Measurements from ENCODE around the gene ZNF488.

Gene ZNF488

DNA sequence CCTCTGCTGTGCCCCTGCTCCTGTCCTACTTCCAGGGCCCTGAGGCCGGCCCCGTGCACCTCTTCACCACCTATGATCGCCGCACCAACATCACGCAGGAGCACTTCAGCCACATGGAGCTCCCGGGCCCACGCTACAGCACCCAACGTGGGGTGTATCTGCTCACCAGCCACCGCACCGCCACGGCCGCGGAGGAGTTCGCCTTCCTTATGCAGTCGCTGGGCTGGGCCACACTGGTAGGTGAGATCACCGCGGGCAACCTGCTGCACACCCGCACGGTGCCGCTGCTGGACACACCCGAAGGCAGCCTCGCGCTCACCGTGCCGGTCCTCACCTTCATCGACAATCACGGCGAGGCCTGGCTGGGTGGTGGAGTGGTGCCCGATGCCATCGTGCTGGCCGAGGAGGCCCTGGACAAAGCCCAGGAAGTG lies 34.1 kb downstream of the ZNF488 start:
- no peak for DNase-seq (ENCODE audit: low read depth in 2 of 2)

DNA sequence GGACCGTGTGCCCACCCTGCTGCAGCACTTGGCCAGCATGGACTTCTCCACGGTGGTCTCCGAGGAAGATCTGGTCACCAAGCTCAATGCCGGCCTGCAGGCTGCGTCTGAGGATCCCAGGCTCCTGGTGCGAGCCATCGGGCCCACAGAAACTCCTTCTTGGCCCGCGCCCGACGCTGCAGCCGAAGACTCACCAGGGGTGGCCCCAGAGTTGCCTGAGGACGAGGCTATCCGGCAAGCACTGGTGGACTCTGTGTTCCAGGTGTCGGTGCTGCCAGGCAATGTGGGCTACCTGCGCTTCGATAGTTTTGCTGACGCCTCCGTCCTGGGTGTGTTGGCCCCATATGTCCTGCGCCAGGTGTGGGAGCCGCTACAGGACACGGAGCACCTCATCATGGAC lies 34.6 kb downstream of the ZNF488 start:
- DNase-seq (ENCODE audit: low read depth in 2 of 2): no peak

DNA sequence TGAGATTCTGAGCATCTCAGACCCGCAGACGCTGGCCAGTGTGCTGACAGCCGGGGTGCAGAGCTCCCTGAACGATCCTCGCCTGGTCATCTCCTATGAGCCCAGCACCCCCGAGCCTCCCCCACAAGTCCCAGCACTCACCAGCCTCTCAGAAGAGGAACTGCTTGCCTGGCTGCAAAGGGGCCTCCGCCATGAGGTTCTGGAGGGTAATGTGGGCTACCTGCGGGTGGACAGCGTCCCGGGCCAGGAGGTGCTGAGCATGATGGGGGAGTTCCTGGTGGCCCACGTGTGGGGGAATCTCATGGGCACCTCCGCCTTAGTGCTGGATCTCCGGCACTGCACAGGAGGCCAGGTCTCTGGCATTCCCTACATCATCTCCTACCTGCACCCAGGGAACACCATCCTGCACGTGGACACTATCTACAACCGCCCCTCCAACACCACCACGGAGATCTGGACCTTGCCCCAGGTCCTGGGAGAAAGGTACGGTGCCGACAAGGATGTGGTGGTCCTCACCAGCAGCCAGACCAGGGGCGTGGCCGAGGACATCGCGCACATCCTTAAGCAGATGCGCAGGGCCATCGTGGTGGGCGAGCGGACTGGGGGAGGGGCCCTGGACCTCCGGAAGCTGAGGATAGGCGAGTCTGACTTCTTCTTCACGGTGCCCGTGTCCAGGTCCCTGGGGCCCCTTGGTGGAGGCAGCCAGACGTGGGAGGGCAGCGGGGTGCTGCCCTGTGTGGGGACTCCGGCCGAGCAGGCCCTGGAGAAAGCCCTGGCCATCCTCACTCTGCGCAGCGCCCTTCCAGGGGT lies 35.2 kb downstream of the ZNF488 start:
- DNase-seq (ENCODE audit: low read depth in 2 of 2): no peak

DNA sequence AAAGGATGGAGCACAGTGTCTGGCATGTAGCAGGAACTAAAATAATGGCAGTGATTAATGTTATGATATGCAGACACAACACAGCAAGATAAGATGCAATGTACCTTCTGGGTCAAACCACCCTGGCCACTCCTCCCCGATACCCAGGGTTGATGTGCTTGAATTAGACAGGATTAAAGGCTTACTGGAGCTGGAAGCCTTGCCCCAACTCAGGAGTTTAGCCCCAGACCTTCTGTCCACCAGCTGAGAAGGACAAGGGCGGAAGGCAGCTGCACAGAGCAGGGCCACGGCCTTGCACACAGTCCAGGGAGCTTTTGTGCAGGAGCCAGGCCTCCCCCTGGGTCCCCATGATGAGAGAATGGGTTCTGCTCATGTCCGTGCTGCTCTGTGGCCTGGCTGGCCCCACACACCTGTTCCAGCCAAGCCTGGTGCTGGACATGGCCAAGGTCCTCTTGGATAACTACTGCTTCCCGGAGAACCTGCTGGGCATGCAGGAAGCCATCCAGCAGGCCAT lies 35.9 kb downstream of the ZNF488 start, which contains the start of gene RBP3:
TSS of gene RBP3 (plus strand) at position 226 of the 514 bp plus-strand sequence. CDS start at position 348, 122 bp downstream.
- DNase-seq (ENCODE audit: low read depth in 2 of 2): no peak

DNA sequence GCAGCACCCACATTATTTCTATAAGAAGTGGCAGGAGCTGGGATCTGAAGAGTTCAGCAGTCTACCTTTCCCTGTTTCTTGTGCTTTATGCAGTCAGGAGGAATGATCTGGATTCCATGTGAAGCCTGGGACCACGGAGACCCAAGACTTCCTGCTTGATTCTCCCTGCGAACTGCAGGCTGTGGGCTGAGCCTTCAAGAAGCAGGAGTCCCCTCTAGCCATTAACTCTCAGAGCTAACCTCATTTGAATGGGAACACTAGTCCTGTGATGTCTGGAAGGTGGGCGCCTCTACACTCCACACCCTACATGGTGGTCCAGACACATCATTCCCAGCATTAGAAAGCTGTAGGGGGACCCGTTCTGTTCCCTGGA lies 36.8 kb downstream of the ZNF488 start:
- no peak for DNase-seq (ENCODE audit: low read depth in 2 of 2)

DNA sequence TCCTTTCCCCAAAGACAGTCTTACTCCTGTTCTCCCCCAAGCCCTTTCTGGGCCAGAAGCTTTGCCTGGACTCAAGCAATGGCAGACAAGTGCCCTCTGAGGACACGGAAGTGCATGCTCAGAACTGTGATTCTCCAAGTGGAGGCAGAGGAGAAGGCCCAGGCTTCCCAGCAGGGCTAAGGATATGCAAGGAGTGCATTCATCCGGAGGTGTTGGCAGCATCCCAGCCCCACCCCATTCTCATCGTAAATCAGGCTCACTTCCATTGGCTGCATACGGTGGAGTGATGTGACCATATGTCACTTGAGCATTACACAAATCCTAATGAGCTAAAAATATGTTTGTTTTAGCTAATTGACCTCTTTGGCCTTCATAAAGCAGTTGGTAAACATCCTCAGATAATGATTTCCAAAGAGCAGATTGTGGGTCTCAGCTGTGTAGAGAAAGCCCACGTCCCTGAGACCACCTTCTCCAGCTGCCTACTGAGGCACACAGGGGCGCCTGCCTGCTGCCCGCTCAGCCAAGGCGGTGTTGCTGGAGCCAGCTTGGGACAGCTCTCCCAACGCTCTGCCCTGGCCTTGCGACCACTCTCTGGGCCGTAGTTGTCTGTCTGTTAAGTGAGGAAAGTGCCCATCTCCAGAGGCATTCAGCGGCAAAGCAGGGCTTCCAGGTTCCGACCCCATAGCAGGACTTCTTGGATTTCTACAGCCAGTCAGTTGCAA lies 37.4 kb downstream of the ZNF488 start:
- no peak for DNase-seq (ENCODE audit: low read depth in 2 of 2)

DNA sequence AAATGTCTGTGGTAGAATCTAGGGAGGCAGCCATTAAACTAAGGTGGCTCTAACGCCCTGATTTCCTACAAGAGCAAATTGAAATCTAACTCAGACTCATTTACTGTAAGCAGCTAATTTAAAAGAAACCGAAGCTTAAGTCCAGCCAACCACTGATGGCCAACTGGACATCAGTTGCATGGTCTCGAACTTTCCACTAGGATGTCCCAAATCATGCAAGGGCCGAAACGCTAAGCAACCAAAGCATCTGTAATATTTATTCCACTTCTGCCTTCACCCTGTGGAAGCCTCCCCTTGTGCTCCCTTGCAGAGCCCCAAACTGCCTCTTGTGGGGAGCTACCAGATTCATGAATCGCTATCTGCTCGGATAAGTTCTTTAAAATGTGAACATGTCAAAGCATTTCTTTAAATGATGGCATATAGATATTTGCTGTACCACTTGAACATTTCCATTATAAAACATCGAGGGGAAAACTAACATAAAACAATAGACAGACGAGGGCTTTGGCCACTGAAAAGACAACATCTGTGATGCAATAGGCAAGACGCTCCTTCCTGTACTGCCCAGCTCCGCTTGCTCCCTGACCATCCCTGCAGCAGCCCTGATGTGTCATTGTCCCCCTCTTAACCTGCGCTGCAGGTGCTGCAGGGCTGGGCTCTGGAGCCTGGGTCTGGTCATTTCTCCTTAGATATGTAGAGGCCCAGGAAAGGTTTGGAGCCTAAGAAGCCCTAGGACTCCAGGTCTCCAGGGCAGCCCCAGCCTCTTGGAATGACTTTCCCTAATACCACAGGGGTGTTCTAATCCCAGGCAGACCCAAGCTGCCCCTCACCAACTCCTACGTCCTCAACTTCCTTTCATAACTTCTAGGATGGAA lies 38.9 kb downstream of the ZNF488 start:
- DNase-seq (ENCODE audit: low read depth in 2 of 2): no peak

DNA sequence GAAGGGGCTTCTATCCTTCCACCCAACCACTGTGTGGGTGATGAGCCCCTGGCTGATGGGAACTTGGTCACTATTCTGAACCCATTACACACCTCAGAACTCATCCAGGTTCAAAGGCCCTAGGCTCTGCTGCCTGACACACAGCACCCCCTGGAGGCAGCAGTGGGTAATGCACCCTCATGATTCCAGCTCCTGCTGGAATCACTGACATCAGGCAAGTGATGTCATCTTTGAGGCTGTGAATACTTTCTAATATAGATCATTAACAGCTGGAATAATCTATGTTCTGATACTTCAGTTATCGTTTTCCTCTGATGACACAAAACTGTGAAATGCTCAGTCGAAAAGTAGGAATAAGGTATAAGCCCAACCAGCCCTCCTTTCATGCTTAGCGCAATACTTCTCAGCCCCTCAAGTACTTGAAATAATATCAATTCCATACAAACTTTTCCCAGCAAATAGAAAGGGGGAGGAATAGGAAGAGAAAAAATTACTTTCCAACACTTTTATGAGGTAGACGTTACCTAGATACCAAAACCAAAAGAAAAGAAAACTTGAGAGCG lies 43.4 kb downstream of the ZNF488 start:
- peak; percentile 35 to 38 for DNase-seq (ENCODE audit: low read depth in 2 of 2)

DNA sequence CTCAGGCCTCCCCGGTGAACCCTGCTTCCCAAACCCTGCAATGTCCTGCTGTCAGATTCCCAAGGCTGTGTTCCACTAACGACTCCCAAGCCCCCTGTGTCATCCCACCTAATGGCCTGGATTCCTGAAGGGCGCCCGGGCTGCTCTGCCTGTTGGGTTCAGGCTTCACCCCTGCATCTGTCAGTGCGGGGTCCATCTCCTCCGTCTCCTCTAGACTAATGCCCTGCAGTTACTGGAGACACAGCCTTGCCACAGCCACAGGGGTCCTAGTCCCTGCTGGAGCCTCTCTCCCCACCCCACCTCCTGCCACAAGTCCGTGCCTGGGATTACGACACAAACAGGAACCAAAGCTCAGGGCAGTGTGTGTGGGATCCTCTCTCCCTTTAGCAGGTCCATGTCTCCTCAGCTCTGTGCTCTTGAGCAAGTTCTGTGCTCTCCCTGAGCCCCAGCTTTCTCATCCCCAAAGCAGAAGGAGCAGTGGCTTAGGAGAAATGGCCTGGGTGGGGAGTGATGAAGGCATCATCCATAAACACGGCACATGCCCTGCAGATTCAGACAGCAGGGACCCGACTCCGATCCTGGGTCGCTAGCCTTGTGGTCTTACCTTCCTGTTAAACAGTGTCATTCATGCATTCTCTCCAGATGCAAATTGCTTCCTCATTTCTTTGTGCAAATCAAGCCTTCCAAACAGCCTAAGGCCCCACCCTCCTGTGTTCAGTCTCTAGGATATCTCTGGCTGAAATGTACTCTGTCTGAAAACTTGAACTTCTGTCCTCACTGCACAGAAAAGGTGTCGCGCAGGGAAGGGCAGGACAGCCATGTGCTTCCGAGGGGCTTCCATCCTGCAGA lies 44.1 kb downstream of the ZNF488 start:
- no peak for DNase-seq (ENCODE audit: low read depth in 2 of 2)

DNA sequence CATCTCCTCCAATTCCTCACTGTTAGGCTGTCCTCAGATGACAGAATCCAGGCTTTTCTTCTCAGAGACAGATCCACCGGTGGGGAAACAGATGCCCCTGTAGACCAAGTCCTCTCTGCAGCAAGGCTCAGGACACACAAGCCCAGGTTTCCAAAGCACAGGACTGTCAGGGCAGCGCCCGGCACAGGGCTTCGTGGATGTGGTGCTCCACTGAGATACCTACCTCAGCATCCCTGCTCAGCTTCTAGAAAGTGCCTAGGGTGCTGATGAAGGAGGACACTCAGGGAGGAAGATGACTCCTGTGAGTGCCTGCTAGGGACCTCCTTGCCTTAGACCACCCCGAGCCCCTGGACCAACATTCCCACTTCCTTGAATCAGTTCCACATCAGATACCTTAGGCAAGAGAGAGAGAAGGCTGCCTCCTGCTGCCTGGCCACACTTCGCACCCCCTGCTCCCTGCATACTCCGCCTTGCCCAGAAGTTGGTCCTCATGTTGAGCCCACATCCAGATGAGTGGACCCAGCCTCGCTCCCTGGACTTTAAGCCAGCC lies 44.8 kb downstream of the ZNF488 start:
- no peak for DNase-seq (ENCODE audit: low read depth in 2 of 2)

DNA sequence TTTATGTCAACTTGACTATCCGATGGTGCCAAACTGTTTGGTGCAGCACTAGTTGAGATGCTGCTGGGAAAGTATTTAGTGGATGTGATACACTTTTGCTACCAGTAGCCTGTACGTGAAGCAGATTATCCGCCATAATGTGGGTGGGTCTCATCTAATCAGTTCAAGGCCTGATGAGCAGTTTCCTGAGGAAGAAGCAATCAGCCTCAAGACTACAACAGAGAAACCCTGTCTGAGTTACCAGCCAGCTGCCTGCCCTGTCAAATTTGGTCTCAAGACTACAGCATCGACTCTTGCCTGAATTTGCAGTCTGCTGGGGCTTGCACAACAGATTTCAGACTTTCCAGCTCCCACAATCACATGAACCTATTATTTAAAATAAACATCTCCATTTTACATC lies 46.8 kb downstream of the ZNF488 start:
- DNase-seq (ENCODE audit: low read depth in 2 of 2): no peak

DNA sequence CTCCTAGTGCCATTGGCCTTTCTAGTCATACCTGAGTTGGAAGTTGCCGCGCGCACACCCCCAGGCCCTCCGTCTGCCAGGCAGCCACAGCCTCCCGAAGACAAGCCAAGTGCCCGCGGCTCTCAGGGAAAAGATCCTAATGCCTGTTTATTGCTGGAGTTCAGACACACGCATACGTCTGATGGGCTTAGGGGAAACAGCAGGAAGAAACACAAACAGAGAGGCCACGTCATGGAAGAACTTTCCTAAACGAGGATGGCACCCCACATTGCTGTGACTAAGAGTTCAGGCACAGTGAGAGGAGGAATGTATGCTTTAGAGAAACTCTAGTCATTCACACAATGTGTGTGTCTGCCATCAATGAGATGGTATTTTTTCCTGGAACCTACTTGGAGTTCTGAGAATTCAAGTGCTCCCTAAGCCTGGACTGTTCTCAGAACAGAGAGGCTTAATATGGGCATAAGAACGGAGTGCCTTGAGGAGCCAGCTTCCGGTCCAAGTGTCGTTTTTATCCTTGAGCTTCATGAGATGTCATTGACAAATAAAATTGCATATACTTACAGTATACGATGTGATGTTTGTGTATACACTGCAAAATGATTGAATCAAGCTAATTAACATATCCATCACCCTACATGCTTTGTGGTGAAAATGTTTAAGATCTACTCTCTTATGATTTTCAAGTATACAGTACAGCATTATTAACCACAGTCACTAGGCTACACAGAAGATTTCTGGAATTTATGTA lies 47.5 kb downstream of the ZNF488 start:
- no peak for DNase-seq (ENCODE audit: low read depth in 2 of 2)

DNA sequence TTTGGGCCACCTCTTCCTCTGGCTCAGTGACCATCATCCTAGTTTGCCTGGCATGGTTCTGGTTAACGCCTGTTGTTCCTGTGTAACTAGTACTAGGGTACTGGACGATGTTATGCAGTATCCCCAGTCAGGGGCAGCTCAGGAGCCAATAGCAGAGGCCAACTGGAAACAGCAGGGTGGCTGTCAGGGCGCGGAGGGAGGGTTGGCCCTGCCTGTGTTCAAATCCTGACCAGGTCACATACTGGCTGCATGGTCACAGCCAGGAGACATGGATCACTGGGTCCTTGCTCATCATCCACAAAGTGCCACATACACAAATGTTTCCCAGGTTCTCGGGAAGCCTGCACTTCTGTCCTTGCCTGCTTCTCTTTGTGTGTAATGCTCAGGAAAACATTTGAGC lies 48.2 kb downstream of the ZNF488 start:
- no peak for DNase-seq (ENCODE audit: low read depth in 2 of 2)

DNA sequence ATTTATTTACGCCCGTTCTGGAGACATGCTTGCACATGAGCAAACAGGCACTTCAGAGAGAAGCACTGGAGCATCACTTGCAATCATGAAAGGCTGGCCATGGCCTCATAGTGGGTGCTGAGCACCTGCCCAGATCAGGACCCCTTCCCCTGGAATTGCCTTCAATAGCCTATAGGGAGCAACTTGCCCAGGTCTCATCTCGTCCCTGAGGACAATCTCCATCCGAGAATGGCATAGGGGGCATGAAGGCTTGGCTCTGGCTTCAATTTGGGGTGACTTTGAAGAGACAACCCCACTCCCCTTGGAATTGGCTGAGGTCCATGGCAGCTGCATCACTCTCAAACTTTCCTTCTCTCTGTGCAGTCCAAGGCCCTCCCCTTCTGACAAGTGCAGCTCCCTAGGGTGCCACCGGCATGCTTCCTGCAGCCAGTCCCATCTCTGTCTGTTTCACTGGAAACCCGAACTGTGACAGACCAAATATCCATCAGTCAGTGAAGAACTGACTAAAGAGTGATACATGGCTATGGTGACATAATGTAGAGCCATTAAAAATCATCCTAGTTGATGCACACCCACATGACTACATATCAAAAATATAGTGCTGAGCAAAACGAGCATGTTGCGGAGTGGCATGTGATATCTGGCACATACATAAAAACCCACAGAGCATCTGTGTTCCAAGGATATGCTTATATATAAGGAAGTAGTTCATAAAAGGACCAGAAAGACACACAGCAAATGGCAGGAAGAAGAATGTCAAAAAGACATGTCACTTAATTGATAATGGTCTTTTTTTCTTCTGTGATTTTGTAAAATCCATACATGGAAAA lies 49.4 kb downstream of the ZNF488 start:
- no peak for DNase-seq (ENCODE audit: low read depth in 2 of 2)

DNA sequence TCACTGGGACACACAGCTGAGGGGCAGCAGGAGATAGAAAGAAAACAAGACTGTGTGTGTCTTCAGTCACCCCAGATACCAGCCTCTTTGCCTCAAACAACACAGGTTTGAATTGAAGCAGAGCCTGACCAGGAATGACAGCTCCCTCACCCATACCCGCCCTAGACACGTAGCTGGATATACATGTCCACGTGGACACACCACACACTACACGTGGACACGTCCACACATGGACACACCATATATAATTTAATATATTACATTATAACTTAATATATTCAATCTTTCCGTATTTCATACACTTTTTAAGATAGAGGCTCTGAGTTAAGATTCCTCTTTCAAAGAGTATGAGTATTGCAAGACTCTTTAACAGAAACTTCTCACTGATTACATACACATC lies 50.6 kb downstream of the ZNF488 start:
- no peak for DNase-seq (ENCODE audit: low read depth in 2 of 2)

DNA sequence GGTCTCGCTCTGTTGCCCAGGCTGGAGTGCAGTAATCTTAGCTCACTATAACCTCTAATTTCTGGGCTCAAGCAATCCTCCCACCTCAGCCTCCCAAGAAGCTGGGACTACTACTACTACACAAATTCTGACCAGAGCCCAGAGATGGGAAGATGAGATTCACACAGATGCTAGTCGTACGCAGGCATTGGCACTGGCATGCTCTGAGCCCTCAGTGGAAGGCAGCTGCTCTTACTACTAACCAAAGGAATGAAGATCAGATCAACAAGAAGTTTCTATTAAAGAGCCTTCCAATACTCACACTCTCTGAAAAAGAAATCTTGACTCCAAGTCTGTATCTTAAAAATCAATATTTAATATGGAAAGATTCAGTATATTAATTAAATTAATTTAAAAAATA lies 51.1 kb downstream of the ZNF488 start:
- DNase-seq (ENCODE audit: low read depth in 2 of 2): no peak

DNA sequence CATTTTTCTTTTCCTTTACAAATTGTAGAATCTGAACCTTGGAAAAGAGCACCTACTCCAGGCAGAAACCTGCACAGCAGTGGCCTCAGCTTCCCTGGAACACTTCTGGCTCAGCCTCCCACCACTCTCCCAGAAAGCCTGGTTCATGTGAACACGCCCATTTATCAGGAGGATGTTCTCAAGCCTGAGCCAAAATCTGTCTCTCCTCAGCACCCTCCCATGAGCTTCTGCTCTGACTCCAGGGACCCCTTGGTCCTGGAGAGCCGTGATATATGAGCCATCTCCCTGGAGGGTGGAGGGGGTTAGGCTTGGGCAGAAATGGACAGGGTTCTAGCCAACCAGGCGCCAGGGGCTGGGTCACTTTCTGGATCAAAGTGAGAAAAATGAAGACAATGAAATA lies 51.7 kb downstream of the ZNF488 start:
- DNase-seq (ENCODE audit: low read depth in 2 of 2): no peak

DNA sequence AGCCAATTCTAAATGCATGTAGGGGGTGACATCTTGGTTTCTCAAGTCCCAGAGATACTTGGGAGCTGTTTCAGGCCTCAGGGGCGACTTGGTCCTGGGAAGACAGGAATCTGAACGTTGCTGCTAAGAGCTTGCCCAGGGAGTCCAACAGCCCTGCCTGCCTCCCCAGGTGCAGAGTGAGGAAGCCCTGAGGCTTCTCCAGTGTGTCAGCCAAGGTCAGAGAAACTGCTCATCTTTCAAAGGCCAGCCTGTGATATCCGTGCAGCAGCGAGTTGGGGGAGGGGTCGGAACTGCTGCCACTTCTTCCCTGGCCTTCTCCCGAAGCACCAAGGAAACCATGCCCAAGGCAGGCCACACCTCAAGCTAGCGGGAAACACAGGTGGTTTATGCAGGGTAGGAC lies 52.1 kb downstream of the ZNF488 start:
- no peak for DNase-seq (ENCODE audit: low read depth in 2 of 2)

DNA sequence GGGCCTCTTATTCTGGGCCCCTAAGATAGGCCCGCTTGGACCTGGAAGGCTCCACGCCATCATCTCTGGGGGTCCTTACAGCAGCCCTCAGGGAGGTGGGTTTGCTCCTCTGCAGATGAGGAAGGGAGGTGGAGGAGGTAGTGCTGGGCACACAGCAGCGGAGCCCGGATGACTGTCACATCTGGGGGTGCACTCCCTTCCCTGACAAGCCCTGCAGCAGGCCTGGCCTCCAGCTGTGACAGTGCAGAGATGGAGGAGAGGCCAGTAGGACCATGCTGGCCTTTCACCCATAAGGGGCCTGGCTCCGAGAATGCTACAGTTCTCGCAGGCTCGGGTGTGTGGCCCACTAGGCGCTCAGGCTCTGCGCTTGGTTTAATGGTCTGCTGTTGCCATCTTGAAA lies 52.6 kb downstream of the ZNF488 start:
- no peak for DNase-seq (ENCODE audit: low read depth in 2 of 2)
